OCI-LY3 (cell line): ENCODE results near the gene RAD21L1.

ENCODE experiments used
- CTCF ChIP-seq: fragments of 200-600, 300-600 bp; sonication (generic); IDR thresholded peaks from 2 replicates; pipeline ENCODE4 v1.5.1; 2014; ENCODE audit warnings: antibody characterized with exemption, low read length, low read depth
- EZH2phosphoT487 ChIP-seq: fragments of 200-600 bp; shearing (Covaris generic); IDR thresholded peaks from 2 replicates; pipeline ENCODE4 v1.6.1; 2018; ENCODE audit warnings: antibody characterized with exemption, mixed run types, low read depth

- no peak for TF ChIP-seq CTCF
- TF ChIP-seq EZH2phosphoT487, result no peak
Measured at GRCh38 chr20:1186367-1186991, 39.4 kb upstream of the RAD21L1 start.
